ENCODE measurements around the gene CABLES2.

CABLES2 gene

GRCh38 chr20:62345681-62346370 lies 61.3 kb downstream of the CABLES2 start:
- DNase-seq: no peak

- no peak for DNase-seq
These were observed 62.3 kb downstream of the CABLES2 start for GRCh38 chr20:62344782-62345181.

- DNase-seq: no peak
These were observed 63.0 kb downstream of the CABLES2 start for GRCh38 chr20:62344092-62344491.

- no peak for DNase-seq
These were observed 64.2 kb downstream of the CABLES2 start for GRCh38 chr20:62342910-62343309.

- DNase-seq: no peak
These were observed 67.4 kb downstream of the CABLES2 start for GRCh38 chr20:62339647-62340062.

Data from NCI-H146 (cell line).